Breast epithelium (tissue), 3 donors: Measurements from ENCODE around the gene IRX6.

Experiments used
- CTCF ChIP-seq, 3 donors: fragments of 450-650 bp; IDR thresholded peaks; one replicate each; pipeline ENCODE4 v1.5.1; 2016 to 2017; ENCODE audit warnings: antibody characterized with exemption in 3 of 3, mild to moderate bottlenecking in 3 of 3, moderate library complexity in 3 of 3
- POLR2A ChIP-seq: fragments of 450-650 bp; IDR thresholded peaks from one replicate; pipeline ENCODE4 v1.6.1; 2016; ENCODE audit warnings: antibody characterized with exemption, mild to moderate bottlenecking, moderate library complexity
- POLR2AphosphoS5 ChIP-seq, 3 donors: sonication (generic); formaldehyde crosslinking; IDR thresholded peaks; one replicate each; pipeline ENCODE4 v1.6.1; 2017; ENCODE audit warnings: antibody characterized with exemption in 3 of 3

GRCh38 chr16:55367301-55367811 is 43.4 kb downstream of the IRX6 start:
- TF ChIP-seq CTCF (IDR thresholded peaks at IDR 0.05): no peak
- TF ChIP-seq POLR2AphosphoS5 (IDR thresholded peaks at IDR 0.05): no peak
- TF ChIP-seq POLR2A: no peak
